HepG2 (cell line): ENCODE measurements around the gene TGFA. TPM values are rescaled to one million over a fixed set of nuclear protein-coding genes. Genes with fewer than 3 reads are reported as not detected.
A peak's percentile ranks its signal among the peaks of the same experiment; 100 is the strongest.

ENCODE experiments used
- ATAC-seq: fragments of 200-7000 bp; cut with Tn5 transposase; 3 replicates; pipeline ENCODE4 v1.9.1; 2020; ENCODE audit warnings: mild to moderate bottlenecking, moderate library complexity
- BruUV-seq: library from RNA; stranded (reverse); fragments of 400-500 nt; replicated peaks from 2 replicates; lab custom pipeline; 2021; lab: Mats Ljungman, UMichigan
- CTCF ChIA-PET: fragments of 300-600 bp; formaldehyde crosslinking; extraction: SDS; loops from one replicate; lab custom pipeline; 2021; ENCODE audit warnings: low total read pairs, inconsistent platforms, low intra/inter-chr PET ratio; lab: Yijun Ruan, JAX
- POLR2A ChIA-PET: fragments of 350-600 bp; sonication (Branson Sonifier 250); formaldehyde crosslinking; loops from one replicate; lab custom pipeline; 2020; ENCODE audit warnings: antibody characterized with exemption, inconsistent platforms; lab: Yijun Ruan, JAX
- DNase-seq: peaks from one replicate; pipeline ENCODE4 v3.0.0-alpha.2; 2015; ENCODE audit warnings: low spot score
- FAIRE-seq: peaks from 3 replicates; lab custom pipeline; 2011; peaks lifted over from hg19 to GRCh38; lab: Jason Lieb, UNC
- H2AFZ ChIP-seq: one replicate; pipeline ENCODE4 v1.6.1; 2011; ENCODE audit warnings: low read length, inconsistent platforms
- H3K27ac ChIP-seq: fragments of 300-600 bp; 3 replicates; pipeline ENCODE4 v1.8.0; 2011; ENCODE audit warnings: mixed run types, mild to moderate bottlenecking, mixed read lengths, low read length, inconsistent platforms; ENCODE audit not compliant: insufficient read depth; ENCODE audit errors: extremely low read length
- H3K27me3 ChIP-seq, 2 experiments: fragments of 200-600 bp in 1 of 2; 2 replicates in 1 of 2; 3 replicates in 1 of 2; pipeline versions ENCODE4 v1.6.0 to v1.8.0; 2011; ENCODE audit warnings: low read length in 2 of 2, mild to moderate bottlenecking in 2 of 2, moderate library complexity in 2 of 2, inconsistent platforms in 1 of 2; ENCODE audit not compliant: insufficient read depth in 2 of 2, control insufficient read depth in 1 of 2
- H3K36me3 ChIP-seq, 2 experiments: fragments of 200-600 bp in 1 of 2; replicated peaks in 1 of 2; 2 replicates in 1 of 2; 3 replicates in 1 of 2; pipeline versions ENCODE4 v1.5.1 to v1.8.0; 2011; ENCODE audit warnings: low read length in 2 of 2, inconsistent platforms in 1 of 2; ENCODE audit not compliant: insufficient read depth in 2 of 2, control insufficient read depth in 1 of 2
- H3K4me1 ChIP-seq: 2 replicates; pipeline ENCODE4 v1.5.1; 2012; ENCODE audit warnings: low read length, inconsistent platforms; ENCODE audit not compliant: insufficient read depth
- H3K4me2 ChIP-seq: 2 replicates; pipeline ENCODE4 v1.6.0; 2011; ENCODE audit warnings: low read depth, low read length, inconsistent platforms
- H3K4me3 ChIP-seq, 3 experiments: fragments of 200-600 bp in 1 of 3; sonication (generic), shearing (Covaris generic) in 1 of 3; replicated peaks in 1 of 3; 2 replicates each; pipeline ENCODE4 v1.5.1; 2011 to 2016; ENCODE audit warnings: low read length in 3 of 3, inconsistent platforms in 2 of 3, low read depth in 2 of 3, mild to moderate bottlenecking in 2 of 3, control low read depth in 1 of 3, mixed read lengths in 1 of 3; ENCODE audit not compliant: insufficient read depth in 1 of 3
- H3K79me2 ChIP-seq: one replicate; pipeline ENCODE4 v1.6.1; 2011; ENCODE audit warnings: low read length, inconsistent platforms; ENCODE audit not compliant: insufficient read depth
- H3K9ac ChIP-seq: 2 replicates; pipeline ENCODE4 v1.6.0; 2011; ENCODE audit warnings: mild to moderate bottlenecking, low read depth, low read length, inconsistent platforms; ENCODE audit not compliant: insufficient read depth
- H3K9me3 ChIP-seq: 2 replicates; pipeline ENCODE4 v1.5.1; 2012; ENCODE audit warnings: mild to moderate bottlenecking, low read length
- H4K20me1 ChIP-seq: 2 replicates; pipeline ENCODE4 v1.6.0; 2011; ENCODE audit warnings: inconsistent platforms, mild to moderate bottlenecking, low read length, moderate library complexity; ENCODE audit not compliant: insufficient read depth
- ETV5 ChIP-seq: IDR thresholded peaks from 2 replicates; pipeline ENCODE4 v1.6.1; 2018; ENCODE audit warnings: missing biosample characterization, missing genetic modification reagents, inconsistent platforms, borderline replicate concordance
- GTF2F1 ChIP-seq: fragments of 150-350 bp; IDR thresholded peaks from 2 replicates; pipeline ENCODE4 v1.6.1; 2014; ENCODE audit warnings: low read length
- KAT8 ChIP-seq: IDR thresholded peaks from 2 replicates; pipeline ENCODE4 v1.6.1; 2016; ENCODE audit warnings: missing genetic modification reagents, missing compliant biosample characterization
- RAD21 ChIP-seq: fragments of 450-650 bp; formaldehyde crosslinking; IDR thresholded peaks from 2 replicates; pipeline ENCODE4 v1.5.0; 2020; ENCODE audit warnings: mild to moderate bottlenecking
- SMC3 ChIP-seq: IDR thresholded peaks from 2 replicates; pipeline ENCODE4 v1.6.1; 2011; ENCODE audit warnings: low read length, improper control_type of control experiment
- STAG1 ChIP-seq: sonication (generic); formaldehyde crosslinking; IDR thresholded peaks from 2 replicates; pipeline ENCODE4 v1.4.0; 2020; ENCODE audit warnings: missing genetic modification reagents
- ZNF333 ChIP-seq: sonication (generic); formaldehyde crosslinking; IDR thresholded peaks from 2 replicates; pipeline ENCODE4 v1.4.0; 2020; ENCODE audit warnings: mild to moderate bottlenecking, missing genetic modification reagents, borderline replicate concordance
- ZNF407 ChIP-seq: sonication (generic); formaldehyde crosslinking; IDR thresholded peaks from one replicate; pipeline ENCODE4 v1.5.1; 2020; ENCODE audit warnings: mild to moderate bottlenecking, missing genetic modification reagents; ENCODE audit errors: not compliant biosample characterization
- ZNF430 ChIP-seq: sonication (generic); formaldehyde crosslinking; IDR thresholded peaks from 2 replicates; pipeline ENCODE4 v1.9.0; 2021; ENCODE audit warnings: mild to moderate bottlenecking, missing genetic modification reagents
- ZNF607 ChIP-seq: sonication (generic); formaldehyde crosslinking; IDR thresholded peaks from 2 replicates; pipeline ENCODE4 v1.5.1; 2020; ENCODE audit warnings: missing genetic modification reagents, mild to moderate bottlenecking, borderline replicate concordance
- in situ Hi-C: cut with HindIII; loops from 2 replicates; pipeline ENCODE4 v1.10.0; 2017; ENCODE audit warnings: low pct_unique_long_range_greater_than_20kb; ENCODE audit not compliant: extremely low pct_ligation_motif_present
- intact Hi-C: fragments of 100-400 bp; cut with micrococcal nuclease; formaldehyde crosslinking; loops from one replicate; pipeline ENCODE4 v1.10.0; 2022; ENCODE audit not compliant: unreplicated experiment
- polyA plus RNA-seq, 8 experiments: library from polyadenylated mRNA; depleted of rRNA in 3 of 8; stranded (reverse) in 7 of 8; unstranded in 1 of 8; fragments of >200 nt; fragmentation: Illumina TruSeq in 4 of 8; extraction: Trizol in 4 of 8; gene quantifications; 2 replicates each; pipeline versions ENCODE4 v1.2.1 to v1.2.3, GENCODE V29; 2011 to 2016; ENCODE audit warnings: low read depth in 4 of 8, missing spikeins in 1 of 8, mixed read lengths in 1 of 8; ENCODE audit not compliant: insufficient read depth in 1 of 8
- total RNA-seq, 5 experiments: library from RNA; depleted of rRNA; stranded (reverse); fragments of >200 nt; fragmentation: Illumina TruSeq; extraction: Trizol; gene quantifications; 2 replicates each; pipeline ENCODE4 v1.2.3, GENCODE V29; 2016; ENCODE audit warnings: low read depth in 1 of 5
- TF ChIP-seq, protein P1 (sequence below): sonication (generic); formaldehyde crosslinking; IDR thresholded peaks from 2 replicates; pipeline ENCODE4 v1.5.1; 2020; ENCODE audit warnings: missing genetic modification reagents, mild to moderate bottlenecking, borderline replicate concordance
- TF ChIP-seq, protein P2 (sequence below): sonication (generic); formaldehyde crosslinking; IDR thresholded peaks from 2 replicates; pipeline ENCODE4 v1.4.0; 2020; ENCODE audit warnings: missing genetic modification reagents

Gene TGFA
- total and polyA plus RNA-seq, 2 of the 13 experiments (the other 11 are each of a cell fraction or from before 2014, with no cell fraction given), result 7.8 to 15.3 TPM

DNA sequence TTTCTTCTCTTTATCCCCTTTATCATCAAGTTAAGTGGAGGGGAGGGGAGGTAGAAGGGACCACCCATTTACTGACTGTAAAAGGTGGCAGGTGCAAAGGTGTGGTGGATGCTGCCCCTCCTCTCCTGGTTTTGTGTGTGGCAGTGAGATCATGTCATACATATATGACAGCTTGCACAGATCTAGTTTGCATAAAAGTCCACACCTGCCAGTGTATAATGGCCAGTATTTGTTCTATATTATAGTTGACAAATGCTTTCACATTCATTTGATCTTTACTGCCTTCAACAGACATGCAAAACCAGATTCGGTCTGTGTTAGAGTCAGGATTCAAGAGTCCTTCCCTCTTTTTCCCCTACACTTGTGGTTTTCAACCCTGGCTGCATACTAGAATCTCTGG, 55.1 kb downstream of the TGFA start (continued):
- TF ChIP-seq ZNF407 (CRISPR knock-in tag), result no peak

GRCh38 chr2:70498054-70498453, 55.6 kb downstream of the TGFA start:
- Histone ChIP-seq H2AFZ (no peak overlapping the region), H3K4me2 (no peak overlapping the region), H3K4me3 (no peak overlapping the region), H3K4me1 (peaks cover 10% of the 10 kb centered on the region; the same call in 1 of the 2 replicates), H3K27ac (no peak overlapping the region), H3K27me3 (no peaks in the 10 kb centered on the region), H3K79me2 (no peaks in the 10 kb centered on the region), H3K9ac (no peak overlapping the region), H3K36me3 (no peaks in the 10 kb centered on the region), H3K9me3 (no peaks in the 10 kb centered on the region)
- POLR2A ChIA-PET, result interaction anchor here (0.7 to 1.1 kb wide), 2 partner anchors 12 to 30 kb away, joined by 3 read pairs; no protein-coding TSS in a partner anchor
- no TSS peak for BruUV-seq
- in situ Hi-C loops, result no loop called here
- DNase-seq (peak; percentile 61), FAIRE-seq (no peak), ATAC-seq (peak; percentile 99)
- intact Hi-C loops, result no loop called here
- TF ChIP-seq SMC3 (peak; percentile 20; the same call in 1 of the 2 replicates), ETV5 (CRISPR knock-in tag) (no peak), ZNF333 (CRISPR knock-in tag) (no peak), RAD21 (CRISPR knock-in tag) (peak; percentile 52; the same call in 1 of the 2 replicates), STAG1 (peak; percentile 48), ZNF430 (CRISPR knock-in tag) (no peak), ZNF607 (CRISPR knock-in tag) (no peak), KAT8 (CRISPR knock-in tag) (no peak), GTF2F1 (no peak)
- TF ChIP-seq, protein P1, sequence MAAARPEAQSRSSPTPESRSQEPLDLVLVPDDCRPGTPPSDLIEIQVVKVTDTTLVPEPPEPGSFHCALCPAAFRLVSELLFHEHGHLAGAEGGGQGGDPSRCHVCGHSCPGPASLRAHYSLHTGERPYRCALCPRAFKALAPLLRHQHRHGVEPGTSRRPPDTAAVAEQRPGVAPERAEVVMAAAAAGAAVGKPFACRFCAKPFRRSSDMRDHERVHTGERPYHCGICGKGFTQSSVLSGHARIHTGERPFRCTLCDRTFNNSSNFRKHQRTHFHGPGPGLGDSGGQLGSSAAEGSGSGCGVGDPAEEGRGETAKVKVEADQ (CRISPR knock-in tag), result no peak
- TF ChIP-seq, protein P2, sequence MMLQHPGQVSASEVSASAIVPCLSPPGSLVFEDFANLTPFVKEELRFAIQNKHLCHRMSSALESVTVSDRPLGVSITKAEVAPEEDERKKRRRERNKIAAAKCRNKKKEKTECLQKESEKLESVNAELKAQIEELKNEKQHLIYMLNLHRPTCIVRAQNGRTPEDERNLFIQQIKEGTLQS (CRISPR knock-in tag), result no peak
- TF ChIP-seq, all 625 proteins: peak for 3
- CTCF ChIA-PET, result interaction anchor here (1.1 to 1.9 kb wide), 3 partner anchors 56 to 150 kb away, joined by 3 to 4 read pairs (median 4); partner anchors contain the start of gene TGFA
- no peaks in the 10 kb centered on the region for H4K20me1 ChIP-seq
